Measurements from ENCODE around the gene C15orf40. TPM values are rescaled to one million over a fixed set of nuclear protein-coding genes. Genes with fewer than 3 reads are reported as not detected.
"Not testable (repeated sequence)": the region's sequence is repeated elsewhere in the genome, so short reads cannot be mapped to it uniquely, and the experiment has no call there.

Gene C15orf40
- polyA plus RNA-seq, 1 donor, result 29.8 TPM

DNA sequence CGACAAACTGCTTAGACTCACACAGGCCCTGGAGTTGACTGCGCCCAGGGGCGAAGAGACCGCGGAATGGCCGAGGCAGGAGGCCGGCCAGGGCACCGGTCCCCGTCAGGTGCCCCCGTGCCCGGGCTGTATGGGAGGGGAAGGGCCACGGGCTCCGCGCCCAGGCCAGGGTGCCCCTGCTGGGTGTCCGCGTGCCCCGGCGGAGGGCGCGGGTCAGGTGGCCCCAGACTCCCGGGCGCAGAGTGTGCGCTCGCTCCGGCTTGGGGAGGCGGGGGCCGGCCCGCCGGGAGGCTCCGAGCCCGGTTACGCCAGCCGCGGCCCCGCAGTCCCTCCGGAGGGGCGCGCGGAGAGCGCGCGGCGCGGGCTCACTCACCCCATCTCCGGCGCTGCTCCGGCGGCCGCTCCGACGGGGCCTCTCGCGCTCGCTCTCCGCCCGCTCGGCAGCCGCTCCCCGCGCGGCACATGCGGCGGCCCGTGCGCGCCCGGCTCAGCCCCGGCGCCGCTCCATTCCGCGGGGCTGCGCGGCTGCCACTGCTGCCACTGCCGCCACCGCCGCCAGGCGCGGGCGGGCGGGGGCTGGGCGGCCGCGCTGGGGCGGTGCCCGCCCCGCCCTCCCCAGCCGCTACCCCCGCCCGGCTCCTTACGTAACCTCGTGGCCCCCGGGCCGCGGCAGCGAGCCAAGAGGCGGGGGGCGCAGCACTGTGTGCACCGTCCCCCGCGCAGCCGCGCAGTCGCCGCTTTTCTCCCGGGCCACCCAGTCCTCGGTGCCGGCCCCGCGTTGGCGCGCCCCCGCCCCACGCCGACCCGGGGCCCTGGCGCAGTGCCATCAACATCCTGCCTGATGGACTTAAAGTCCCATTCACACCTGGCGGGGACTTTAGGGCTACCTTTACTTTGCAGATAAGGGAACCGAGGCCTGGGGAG lies 59.0 kb downstream of the C15orf40 start, which contains the start of gene HOMER2:
HOMER2 (minus strand) TSS at position 563 of the 924 bp plus-strand sequence; CDS start at position 378, 185 bp downstream.
- DNase-seq, result no peak

DNA sequence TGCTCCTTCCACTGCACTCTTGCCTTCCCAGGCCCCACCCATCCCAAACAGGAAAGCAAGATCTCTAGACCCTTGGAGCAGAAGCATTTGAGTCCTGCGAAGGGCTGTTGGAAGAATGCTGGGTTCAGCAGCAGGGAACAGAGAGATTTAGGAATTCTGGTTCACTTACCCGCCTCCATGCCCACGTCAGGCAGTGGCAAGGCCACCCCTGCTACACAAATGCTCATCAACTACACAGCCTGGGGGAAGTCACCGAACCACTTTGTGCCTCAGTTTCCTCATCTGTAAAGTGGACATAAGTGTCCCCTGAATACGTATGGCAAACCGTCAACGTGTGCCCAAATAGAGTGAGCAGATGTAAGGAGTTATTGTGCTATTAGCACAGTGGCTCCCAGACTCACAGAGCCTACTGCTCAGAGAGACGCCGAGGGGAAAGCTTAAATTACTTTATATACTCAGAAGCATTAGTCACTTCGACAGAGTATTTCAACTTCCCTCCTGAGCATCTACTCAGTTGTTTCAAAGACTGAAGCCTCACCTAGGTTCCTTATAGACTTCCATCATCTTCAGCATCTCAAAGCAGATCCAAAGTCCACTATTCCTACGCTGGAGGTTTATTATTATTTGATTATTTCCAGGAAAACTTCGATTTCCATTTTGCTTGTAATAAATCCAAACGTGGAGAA lies 59.8 kb downstream of the C15orf40 start:
- no peak for DNase-seq

DNA sequence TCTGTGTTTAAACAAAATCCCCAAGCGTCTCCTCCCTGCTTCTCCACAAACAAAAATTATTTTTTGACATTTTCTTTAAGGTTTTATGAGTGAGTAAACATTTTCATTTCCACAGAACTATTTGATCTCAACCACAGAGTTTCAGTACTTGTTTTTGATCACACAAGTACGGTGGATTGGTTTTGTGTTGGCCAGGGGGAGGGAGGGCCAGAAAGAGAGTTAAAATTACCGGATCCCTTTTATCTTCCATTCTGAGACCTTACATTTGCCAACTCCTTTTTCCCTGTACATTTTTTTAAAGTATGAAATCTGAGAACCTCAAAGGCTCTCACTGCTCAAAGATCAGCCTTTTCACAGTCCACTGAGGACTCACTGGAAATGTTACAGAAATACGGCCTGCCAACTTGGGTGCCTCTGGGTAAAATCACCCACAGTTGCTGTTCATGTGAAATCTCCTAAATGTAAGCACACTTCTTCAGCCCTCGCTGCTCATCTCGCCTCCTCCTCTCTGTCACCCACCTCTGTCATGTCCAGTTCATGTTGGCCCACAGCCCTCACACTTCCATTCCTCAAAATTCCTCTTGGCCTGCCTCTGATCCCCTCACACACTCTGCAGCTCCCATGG lies 60.6 kb downstream of the C15orf40 start:
- DNase-seq, result no peak

- DNase-seq, result no peak
Observed at GRCh38 chr15:82950295-82950694, 61.1 kb downstream of the C15orf40 start.

DNA sequence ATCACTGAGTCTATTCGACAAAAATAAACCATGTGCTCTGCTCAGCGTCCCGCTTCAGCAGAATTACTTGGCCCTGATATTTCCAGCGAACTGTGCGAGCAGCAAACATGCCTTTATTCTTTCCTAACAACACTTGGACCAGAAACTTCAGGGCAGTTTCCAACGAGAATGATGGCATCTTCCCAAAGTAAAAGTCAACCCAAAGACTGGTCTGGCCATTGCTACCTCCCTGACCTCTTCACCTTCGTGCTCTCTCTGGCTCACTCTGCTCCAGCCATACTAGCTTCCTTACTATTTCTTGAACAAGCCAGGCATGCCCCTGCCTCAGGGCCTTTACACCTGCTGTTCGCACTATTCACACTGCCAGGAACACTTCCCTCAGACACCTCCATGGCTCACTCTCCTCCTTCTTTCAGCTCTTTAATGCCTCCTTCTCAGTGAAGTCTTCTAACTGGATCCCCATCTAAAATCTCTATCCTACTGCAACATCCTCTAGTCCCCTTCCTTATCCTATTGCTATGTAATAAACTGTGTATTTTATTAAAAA lies 65.2 kb downstream of the C15orf40 start:
- DNase-seq, result no peak

- DNase-seq, result no peak
Observed at GRCh38 chr15:82945326-82945725, 66.1 kb downstream of the C15orf40 start.

DNA sequence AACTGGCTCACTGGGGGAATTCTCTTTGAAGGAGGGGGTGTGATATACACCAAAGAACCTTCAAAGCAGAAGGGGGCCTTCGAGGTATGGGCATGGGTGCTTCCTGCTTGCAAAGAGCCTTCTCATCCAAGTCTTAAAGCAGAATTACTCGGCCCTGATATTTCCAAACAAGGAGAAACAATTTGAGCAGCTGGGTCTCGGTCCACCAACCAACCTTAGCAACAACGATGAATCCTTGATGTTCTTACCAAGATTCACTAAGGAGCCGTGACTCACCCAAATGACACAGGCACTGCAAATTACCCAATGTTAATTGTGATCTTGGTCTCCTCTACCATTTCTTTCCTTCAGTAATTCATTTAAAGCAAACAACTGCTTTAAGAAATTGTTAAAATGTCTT lies 66.6 kb downstream of the C15orf40 start:
- no peak for DNase-seq

DNA sequence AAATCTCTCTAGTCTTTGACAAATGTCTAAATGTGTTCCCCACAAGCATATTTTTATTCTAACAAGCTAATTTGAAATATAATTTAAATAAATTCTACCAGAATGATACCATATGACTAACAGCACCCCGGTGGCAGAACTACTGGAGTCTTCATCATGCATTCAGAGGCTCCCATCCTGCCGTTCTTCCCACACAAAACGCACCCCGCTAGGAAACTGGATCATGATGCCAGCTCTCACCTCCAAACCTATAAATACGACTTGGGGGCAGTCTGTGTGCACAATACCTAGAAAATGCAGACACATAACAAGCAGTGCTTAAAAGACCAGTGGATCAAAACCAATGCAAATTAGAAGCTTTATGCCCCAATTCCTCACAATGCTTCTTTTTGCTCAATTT lies 67.4 kb downstream of the C15orf40 start:
- no peak for DNase-seq

- no peak for DNase-seq
Observed at GRCh38 chr15:82943176-82943575, 68.3 kb downstream of the C15orf40 start.

- no peak for DNase-seq
Observed at GRCh38 chr15:82942691-82943090, 68.7 kb downstream of the C15orf40 start.

DNA sequence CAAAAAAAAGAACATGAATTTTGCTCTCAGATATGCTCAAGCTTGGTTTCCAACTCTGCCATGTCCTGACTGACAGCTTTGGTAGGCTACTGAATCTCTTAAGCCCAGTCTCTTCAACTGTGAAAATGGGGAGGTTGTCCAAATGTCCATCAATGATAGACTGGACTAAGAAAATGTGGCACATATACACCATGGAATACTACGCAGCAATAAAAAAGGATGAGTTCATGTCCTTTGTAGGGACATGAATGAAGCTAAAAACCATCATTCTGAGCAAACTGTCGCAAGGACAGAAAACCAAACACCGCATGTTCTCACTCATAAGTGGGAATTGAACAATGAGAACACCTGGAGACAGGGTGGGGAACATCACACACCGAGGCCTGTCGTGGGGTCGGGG lies 71.8 kb downstream of the C15orf40 start:
- DNase-seq, result not testable (repeated sequence)

Other genes starting within 250 kb of the C15orf40 start
- 0.12 TPM for gene FSD2, start 205.6 kb downstream of the C15orf40 start, polyA plus RNA-seq (ENCODE audit: insufficient read length)
- 16.1 TPM for gene WHAMM, start 202.0 kb downstream of the C15orf40 start, polyA plus RNA-seq (ENCODE audit: insufficient read length)
- gene HOMER2, start 58.9 kb downstream of the C15orf40 start, polyA plus RNA-seq (ENCODE audit: insufficient read length), result 33.7 TPM
- 44.1 TPM for gene RAMAC, start 25.4 kb downstream of the C15orf40 start, polyA plus RNA-seq (ENCODE audit: insufficient read length)
- gene BTBD1, start 55.6 kb upstream of the C15orf40 start, polyA plus RNA-seq (ENCODE audit: insufficient read length), result 71.0 TPM
- 3.2 TPM for gene TM6SF1, start 96.0 kb upstream of the C15orf40 start, polyA plus RNA-seq (ENCODE audit: insufficient read length)
- 96.4 TPM for gene HDGFL3, start 196.2 kb upstream of the C15orf40 start, polyA plus RNA-seq (ENCODE audit: insufficient read length)